KBM-7 (cell line): ENCODE measurements around the gene TPRA1.

Experiments
- DNase-seq: peaks from one replicate; pipeline ENCODE4 v3.0.0-alpha.2; 2015
- in situ Hi-C: fragments of 300-500 bp; cut with MboI; formaldehyde crosslinking; loops from 2 replicates; pipeline ENCODE4 v1.14.3; 2020; ENCODE audit warnings: low sequenced_read_pairs, low pct_unique_long_range_greater_than_20kb, mixed read lengths

Gene TPRA1

GRCh38 chr3:127597020-127597771 is 6.7 kb upstream of the TPRA1 start:
- in situ Hi-C loops: no loop called here
- DNase-seq: no peak

DNA sequence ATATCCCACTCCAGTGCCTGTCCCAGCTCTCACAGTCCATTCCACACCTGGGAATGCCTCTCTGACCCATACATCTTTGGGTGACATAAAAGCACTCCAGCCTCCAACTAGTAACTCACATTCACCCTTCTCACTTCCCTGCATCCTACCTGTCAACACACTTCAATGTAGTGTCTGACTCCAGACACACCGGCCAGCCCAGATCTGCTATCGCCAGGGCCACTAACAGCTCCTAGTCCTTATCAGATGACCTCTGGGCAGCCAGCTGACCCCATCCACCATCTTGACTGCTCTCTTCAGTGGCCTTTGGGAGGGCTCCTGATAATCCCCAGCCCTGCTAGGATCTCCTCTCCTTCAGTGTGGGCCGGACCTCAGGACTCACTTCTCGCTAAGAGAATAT is 4.8 kb upstream of the TPRA1 start:
- in situ Hi-C loops: no loop called here
- DNase-seq: no peak

DNA sequence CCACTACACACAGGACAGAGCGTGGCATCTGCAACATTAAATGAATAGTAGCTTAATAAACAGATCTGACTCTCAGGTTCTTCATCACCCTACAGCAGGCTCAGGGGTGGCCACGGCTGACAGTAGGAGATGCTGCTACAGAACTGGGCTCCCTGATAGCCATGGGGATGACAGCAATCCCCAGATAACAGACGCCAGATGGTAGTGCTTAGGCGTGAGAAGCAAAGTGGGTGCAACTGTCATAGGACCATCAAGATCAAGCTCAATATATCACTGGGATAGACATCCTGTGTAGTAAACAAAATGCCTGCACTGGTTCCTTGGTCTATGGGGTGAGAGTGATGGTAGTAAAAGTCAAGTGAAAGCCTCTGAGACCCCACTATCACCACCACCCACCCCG is 2.6 kb upstream of the TPRA1 start:
- in situ Hi-C loops: no loop called here
- DNase-seq: no peak

- no peak for DNase-seq
- in situ Hi-C loops: no loop called here
Measured at GRCh38 chr3:127590282-127590592, 296 bp downstream of the TPRA1 start.

DNA sequence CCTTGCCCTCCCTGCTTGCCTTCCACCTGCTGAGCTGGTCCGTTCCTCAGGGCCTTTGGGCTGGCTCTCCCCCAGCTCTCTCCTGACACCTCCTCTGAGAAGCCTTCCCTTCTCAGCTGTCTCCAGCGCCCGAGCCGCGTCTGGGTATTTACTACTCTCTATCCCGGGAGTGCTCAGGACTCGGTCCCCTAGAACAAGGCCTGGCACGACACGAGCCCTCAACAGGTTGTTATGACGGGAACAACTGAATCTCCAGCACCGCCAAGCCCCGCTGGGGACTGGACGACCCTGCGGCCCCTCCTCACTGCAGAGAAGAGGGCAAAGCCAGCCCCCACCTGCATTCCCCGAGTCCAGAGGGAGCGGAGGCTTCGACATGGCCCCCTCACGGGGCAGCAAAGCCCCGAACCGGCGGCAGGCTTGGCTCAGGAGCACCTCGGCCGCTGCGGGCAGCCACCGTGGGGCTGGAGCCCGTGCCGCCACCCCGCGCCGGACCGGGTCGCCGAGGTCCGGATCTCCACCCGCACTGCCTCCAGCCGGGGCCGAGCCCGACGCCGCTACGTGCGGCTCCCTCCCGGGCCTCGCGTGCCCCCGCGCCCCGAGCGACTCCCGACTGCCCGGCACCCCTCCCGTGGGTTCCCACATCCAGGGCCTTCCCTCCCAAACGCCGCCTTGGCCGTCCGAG is 792 bp downstream of the TPRA1 start:
- in situ Hi-C loops: no loop called here
- DNase-seq: peak; percentile 20

- in situ Hi-C loops: no loop called here
- DNase-seq: peak; percentile 29
Measured at GRCh38 chr3:127588806-127589577, 1.5 kb downstream of the TPRA1 start.

GRCh38 chr3:127587876-127588275 is 2.7 kb downstream of the TPRA1 start:
- in situ Hi-C loops: no loop called here

GRCh38 chr3:127585813-127586413 is 4.6 kb downstream of the TPRA1 start:
- DNase-seq: no peak
- in situ Hi-C loops: no loop called here

More at GRCh38 chr3:127587876-127588275, 2.7 kb downstream of the TPRA1 start:
- DNase-seq: no peak

DNA sequence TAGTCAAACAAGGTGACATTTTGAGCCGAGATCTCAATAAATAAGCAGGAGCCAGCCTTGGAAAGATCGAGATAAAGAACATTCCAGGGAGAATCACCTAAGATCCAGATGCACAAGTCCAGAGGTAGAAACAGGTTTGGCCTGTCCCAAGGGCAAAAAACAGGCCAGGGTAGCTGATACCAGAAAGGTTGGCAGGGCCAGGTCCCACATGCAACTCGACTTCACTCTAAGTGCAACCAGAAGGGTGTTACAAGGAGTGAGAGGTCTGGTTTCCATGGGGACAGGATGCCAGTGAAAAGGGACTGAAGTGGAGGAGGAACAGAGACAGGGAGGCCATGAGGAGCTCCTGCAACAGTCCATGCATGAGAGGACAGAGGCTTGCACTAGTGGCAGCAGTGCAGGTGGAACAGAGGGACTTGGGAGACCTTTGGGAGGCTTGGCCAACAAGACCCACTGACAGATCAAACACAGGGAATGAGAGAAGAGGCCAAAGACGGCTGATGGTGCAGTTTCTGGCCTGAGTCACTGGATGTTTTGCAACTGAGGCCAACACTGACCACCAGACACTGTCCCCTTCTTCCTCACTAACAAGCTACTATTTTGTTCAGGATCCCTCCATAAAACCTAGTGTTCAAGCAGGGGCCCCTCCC is 5.2 kb downstream of the TPRA1 start:
- in situ Hi-C loops: no loop called here

GRCh38 chr3:127584734-127585133 is 5.8 kb downstream of the TPRA1 start:
- no peak for DNase-seq
- in situ Hi-C loops: no loop called here

More for the DNA sequence above, 5.2 kb downstream of the TPRA1 start:
- DNase-seq: no peak

DNA sequence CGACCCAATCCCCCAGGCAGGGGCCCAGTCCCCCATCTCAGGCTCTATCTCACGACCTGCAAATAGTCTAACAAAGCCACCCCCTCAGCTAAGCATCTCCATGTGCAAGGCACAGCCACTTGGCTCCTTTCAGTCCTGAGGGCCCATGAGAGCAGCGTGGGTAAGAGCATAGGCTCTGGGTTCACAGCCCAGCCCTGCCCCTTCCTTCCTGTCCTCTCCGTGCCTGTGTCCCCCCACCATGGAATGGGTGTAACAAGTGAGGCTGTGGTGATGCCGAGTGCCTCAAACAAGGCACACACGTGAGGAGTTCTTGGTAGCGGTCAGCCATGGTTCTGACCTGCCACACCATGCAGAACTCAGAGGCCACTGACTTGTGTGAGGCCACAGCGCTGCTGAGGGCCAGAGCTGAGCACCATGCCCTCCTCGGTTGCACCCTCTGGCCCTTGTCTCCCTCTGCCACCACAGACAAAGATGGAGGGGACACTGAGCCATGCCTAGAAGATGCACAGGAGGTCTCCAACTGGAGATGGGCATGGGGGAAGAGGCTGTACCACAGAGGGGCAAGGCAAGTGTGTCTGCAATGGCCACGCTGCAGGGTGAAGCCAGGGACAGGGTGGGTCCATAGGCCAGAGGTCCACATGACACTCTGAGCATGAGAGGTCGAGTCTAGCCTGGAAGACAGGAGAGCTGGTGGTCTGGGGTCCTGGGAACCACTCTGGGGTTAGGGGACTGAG is 10.0 kb downstream of the TPRA1 start:
- in situ Hi-C loops: no loop called here
- no peak for DNase-seq

DNA sequence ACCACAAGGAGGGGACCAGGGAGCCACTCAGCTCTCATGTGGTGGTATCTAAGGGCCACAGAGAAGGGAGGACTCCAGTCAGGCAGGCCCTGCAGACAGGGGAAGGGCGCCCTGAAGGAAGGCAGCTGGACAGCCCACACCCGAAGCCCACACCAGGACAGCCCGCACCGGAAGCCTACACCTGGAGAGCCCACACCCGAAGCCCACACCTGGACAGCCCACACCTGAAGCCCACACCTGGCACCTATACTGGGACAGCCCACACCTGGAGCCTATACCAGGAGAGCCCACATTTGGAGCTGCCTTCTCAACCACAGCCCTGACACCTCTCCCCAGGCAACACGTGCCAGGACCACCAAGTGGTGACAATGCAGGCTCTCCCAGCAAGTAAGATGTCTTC is 11.7 kb downstream of the TPRA1 start:
- no peak for DNase-seq
- in situ Hi-C loops: no loop called here

DNA sequence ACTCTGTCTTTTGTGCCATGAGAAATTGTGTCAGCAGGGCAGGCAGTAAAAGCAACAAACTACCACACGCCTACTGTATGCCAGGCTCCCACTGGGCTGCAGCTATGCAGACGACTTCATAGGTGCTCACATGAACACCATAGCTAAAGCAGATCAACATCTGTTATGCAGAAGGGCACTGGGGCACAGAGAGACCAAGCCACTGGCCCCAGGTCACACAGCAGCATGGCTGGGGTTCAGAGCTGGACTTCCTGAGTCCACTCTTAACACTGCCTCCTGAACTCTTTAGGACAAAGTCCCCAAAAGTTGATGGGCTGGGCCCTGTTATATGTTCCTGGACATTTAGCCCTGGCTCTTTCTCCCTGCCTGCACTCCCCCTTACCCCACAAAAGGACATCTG is 12.4 kb downstream of the TPRA1 start:
- no peak for DNase-seq
- in situ Hi-C loops: no loop called here

GRCh38 chr3:127577448-127577847 is 13.1 kb downstream of the TPRA1 start:
- DNase-seq: no peak
- in situ Hi-C loops: no loop called here

DNA sequence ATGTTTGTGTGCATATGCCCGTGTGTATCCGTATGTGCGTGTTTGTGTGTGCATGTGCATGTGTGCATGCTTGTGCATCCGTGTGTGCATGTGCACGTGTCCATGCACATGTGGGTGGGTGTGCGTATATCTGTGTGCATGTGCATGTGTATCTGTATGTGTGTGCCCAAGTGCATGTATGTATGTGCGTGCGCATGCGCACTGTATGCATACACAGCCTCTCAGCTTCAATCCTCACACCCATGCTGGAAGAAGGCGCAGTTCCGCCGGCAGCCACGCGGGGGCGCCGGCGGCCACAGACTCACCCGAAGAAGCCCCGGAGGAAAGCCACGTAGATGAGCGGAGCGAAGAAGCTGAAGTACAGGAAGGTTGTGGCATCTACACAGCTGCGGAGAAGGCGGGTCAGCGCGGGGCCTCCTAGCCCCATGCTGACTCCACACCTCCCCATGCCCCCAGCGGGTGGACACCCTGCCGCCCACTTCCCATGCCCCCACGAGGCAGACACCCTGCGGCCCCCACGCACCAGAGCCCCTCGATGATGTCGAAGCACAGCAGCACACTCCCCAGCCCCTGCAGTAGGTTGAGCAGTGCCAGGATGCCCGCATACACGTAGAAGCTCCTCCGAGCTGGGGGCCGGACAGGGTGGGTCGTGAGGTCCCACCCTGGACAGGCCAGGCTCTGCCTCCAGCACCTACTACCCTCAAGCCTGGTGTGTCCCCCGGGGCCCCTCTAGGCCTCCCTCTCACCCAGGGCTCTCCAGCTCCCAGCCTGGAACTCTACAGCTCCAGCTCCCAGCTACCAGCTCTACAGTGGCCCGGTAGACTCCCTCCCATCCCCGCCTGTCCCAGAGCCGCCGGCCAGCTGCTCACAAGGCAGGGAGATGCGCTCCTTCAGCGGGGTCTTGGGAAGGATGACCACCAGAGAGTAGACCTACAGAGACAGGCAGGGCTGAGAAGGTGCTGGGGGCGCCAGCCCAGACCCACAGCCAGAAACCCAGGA is 15.4 kb downstream of the TPRA1 start:
- peak; percentile 98 for DNase-seq
- in situ Hi-C loops: no loop called here

DNA sequence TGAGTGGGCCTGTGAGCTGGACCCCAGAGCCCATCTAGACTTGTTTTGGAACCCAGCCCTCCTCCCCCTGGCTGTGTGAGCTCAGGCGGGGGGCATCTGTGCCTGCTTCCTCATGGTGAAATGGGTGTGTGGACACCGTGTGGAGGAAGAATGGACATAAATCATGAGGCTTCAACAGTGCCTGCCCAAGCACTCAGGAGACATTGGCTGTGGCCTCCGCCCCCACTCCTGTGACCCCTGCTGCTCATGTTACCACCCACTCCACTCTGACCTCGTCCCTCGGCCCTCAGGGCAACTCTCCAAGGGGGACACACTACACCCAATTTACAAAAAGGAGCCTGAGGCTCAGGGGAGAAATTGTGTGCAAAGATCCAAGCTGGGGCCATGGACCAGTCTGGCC is 16.6 kb downstream of the TPRA1 start:
- in situ Hi-C loops: no loop called here

GRCh38 chr3:127573401-127573800 is 17.1 kb downstream of the TPRA1 start:
- in situ Hi-C loops: no loop called here
- no peak for DNase-seq

More for the DNA sequence above, 16.6 kb downstream of the TPRA1 start:
- DNase-seq: no peak

DNA sequence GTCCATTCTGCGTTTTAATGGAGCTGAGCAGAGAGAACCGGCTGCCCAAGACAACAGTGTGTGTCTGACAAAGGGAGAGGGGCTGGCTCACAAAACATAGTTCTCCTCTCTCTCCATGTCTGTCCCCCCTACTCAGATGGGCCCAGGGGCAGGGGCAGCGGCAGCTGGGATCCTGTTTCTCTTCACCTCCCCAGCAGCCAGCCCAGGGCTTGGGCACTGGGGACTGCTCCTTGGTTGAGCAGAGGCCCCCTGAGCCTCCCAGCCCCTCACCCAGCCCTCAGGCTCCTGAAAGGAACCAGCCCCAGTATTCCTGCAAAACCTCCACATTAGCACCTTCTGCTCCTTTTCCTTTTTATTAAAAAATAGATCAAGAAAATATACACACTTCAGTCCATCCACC is 17.8 kb downstream of the TPRA1 start:
- no peak for DNase-seq
- in situ Hi-C loops: no loop called here
